HG02798 (cell line): ENCODE data around the gene NADK.
A peak's percentile ranks its signal among the peaks of the same experiment; 100 is the strongest.
"Not testable (repeated sequence)": the region's sequence is repeated elsewhere in the genome, so short reads cannot be mapped to it uniquely, and the experiment has no call there.

ENCODE experiments used
- ATAC-seq: cut with Tn5 transposase; IDR thresholded peaks from one replicate; pipeline ENCODE4 v1.9.1; 2021; ENCODE audit warnings: mild to moderate bottlenecking; ENCODE audit not compliant: unreplicated experiment, poor library complexity

The NADK gene

DNA sequence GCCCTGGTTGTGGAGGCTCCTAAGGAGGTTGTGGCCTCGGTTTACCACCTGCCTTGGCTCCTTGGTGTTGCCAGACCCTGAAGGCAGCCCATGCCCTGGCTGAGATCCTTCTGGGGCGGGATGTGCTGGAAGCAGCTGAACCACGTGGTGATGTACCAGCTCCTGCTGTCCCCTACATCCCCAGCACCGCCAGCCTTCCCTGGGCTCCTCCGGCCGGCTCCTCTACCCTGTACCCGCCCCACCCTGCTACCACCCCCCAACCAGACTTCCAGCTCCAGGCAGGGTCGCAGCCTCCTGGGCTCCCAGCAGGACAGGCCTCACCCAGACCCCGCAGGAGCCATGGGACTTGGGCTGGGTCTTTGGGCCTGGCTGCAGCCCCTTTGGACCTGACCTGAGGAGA, 28.3 kb downstream of the NADK start:
- ATAC-seq = not testable (repeated sequence)

DNA sequence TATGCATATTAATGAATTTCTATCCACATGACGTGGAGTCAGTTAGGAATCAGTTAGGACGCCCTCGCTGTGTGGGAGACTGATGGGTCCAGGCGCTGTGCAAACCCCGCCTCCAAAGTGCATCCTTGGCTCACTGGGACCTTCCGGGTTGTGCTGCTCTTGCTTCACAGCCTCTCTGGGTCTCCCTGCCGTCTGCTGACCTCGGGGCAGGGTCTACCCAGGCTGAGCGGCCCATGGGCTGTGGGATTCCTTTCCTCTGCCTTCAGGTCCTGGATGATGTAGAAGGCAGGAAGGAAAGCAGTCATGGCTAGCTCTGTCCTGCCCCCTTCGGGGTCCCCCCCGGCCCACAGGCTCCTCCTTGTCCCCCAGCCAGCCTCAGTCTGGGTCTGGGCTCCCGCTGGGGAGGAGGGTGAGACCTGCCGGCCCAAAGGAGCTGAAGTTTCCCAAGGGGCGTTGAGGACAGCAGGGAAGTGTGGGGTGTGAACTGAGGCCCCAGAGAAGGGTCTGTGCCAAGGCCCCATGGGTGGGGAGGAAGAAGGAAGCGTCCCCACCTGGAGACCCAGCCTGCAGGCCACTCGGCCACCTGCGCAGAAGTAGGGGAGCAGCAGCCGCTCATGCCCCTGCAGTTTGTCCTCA, 29.5 kb downstream of the NADK start:
- no peak for ATAC-seq

DNA sequence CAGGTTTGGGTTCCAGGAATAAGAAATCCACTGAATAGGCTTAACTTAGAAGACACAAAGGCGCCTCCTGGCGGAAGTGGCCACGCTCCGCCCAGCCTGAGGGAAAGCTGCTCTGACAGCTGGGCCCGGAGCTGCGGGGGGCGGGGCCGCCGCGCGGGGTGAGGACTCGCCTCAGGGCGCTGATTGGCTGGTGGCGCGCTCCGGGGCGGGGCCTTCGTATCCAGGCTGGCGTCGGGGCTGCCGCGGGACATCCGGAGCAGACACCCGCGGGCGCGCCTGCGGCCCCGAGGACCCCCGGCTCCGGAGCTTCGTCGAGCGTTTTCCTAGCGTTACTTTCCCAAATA, 31.7 kb downstream of the NADK start:
- ATAC-seq = peak; percentile 90

DNA sequence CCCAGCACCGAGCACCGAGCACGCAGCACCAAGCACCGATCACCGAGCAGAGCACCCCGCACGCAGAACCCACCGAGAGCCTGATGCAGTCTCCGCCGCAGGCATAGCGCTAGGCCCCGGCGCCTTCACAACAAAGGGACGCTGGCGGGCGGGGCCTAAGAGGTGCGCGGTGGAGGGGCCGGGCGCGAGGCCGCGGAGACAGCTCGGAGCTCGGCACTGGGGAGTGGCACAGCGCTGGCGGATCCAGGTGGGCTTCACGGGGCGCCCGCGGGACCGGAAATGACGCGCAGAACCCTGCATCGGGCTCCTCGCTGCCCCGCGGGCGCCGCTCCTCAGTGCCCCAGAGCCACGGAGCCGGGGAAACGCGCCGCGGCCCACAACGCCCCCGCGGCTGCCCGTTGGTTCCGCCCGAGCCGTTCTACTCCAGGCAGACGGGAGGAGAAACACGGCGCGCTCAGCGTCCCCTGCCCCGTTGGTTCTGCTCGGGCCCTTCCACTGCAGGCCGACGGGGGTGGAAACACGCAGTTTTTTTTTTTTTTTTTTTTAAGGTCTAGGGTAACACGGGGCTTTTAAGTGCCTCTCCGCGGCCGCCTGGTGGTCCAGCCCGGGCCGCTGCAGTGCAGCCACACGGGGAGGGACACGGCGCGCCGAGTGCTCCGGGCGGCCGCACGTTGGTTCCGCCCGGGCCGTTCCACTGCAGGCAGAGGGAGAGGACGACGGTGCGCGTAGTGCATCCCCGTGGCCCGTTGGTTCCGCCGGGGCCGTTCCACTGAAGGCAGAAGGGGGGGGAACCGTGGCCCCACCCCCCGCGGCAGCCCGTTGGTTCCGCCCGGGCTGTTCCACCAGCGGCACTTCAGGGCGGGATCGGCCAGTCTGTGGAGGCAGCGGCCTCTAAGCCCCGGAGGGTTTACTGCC, 32.4 kb downstream of the NADK start:
- peak; percentile 76 for ATAC-seq

DNA sequence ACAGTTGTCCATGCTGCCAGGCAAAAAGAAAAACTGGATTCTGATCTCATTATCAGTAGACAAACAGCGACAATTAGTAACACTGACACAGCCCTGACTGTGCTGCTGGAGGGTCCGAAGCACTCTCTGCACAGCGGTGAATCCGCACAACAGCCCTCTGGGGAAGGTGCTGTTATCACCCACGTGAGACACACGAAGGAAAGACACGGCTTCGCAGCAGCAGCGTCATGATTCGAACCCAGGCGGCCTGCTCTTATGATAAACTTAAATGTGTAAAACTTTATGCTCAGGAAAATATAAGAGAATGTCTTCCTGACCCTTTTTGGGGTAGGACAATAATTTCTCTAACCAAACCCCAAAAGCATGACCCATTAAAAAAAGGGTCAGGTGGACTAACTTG, 35.7 kb downstream of the NADK start:
- not testable (repeated sequence) for ATAC-seq

DNA sequence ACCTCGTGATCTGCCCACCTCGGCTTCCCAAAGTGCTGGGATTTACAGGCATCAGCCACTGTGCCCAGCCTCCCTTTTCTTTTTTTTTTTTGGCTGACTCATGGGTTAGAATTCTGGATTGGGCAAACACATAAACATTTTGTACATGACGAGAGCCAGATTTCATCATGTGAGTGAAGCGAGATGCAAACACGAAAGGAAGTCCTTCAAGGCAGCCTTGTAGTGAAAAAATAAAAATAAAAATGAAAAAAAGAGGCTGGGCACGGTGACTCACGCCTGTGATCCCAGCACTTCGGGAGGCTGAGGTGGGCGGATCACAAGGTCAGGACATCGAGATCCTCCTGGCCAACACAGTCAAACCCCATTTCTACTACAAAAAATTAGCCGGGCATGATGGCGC, 37.3 kb downstream of the NADK start:
- not testable (repeated sequence) for ATAC-seq

DNA sequence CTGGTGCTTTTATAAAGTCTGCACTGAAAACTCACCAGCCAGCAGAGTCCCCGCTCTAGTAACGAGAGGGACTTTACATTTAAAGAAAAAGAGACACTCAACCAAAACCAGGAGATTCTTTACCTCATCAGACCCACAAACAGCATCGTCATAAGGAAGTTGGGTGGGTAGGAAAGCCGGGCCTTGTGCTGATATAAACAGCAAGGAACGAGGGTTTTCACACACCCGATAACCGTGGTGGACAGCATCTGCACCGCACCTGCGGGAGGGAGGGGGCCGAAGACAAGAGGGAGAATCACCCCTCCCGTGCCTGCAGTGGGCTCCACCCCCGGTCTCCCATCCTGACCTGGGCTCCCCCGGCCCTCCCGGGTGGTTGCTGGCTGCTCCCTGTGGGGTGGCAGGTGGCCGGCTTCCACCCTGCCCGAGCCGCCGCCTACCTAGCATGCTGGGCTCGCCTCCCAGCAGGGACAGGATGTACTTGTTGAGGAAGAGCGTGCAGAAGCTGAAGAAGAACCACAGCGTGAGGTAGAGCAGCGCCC, 39.4 kb downstream of the NADK start:
- peak; percentile 25 for ATAC-seq

DNA sequence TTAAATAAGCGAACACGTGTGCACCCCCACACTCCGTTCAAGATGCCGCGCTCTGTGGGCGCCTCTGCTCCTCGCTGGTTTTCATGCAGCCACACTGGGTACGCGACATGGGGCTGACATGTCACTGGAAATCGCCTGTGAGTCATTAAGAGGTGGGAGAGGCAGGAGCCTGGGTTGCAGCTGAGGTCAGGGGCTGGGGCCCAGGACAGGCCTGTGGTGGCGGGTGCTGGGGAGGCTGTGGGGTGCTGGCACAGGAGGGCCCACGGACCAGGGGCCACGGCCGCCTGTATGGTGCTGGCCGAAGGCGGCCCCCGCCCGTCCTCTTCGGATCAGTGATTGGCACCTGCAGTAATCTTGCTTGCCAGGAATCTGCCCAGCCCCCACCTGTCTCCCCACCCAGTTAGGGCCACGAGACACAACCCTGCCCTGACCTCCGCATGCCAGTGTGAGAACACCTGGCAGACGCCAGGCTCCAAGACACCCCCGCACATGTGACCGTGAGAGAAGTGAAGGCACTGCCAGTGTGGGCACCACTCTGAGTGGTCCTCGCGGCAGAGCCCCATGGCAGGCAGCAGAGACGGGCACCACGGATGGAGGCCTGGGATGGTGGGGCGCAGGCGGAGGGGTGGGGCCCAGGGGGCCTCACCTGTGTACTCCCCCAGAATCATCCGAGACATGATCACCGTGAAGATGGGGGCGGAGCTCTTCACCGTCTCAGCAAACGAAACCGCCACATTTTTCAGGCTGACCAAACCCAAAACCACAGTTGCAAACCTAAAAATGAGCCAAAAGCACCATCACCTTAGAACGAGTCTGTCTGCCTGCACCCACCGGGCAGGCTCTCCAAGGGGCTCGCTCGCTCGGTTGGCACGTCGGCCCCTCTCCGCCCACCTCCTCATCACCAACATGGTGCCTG, 40.3 kb downstream of the NADK start:
- ATAC-seq = peak; percentile 67

DNA sequence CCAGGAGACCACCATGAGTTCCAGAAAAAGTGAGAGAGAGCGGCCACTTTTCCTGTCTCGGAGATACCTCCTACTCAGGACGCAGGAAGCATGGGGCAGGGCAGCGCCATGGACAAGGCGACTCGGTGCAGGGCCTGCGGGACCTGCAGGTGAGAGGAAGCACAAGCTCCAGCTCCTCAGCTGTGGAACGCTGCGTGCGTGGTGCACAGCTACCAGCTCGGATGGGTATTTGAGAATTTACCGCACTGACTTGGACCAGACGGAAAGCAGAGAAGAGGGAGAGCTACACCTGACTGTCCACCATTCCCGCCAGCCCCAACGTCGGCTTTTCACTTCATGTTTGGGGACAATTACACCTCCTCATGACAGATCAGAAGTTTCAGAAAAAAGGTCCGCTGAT, 45.9 kb downstream of the NADK start:
- no peak for ATAC-seq

DNA sequence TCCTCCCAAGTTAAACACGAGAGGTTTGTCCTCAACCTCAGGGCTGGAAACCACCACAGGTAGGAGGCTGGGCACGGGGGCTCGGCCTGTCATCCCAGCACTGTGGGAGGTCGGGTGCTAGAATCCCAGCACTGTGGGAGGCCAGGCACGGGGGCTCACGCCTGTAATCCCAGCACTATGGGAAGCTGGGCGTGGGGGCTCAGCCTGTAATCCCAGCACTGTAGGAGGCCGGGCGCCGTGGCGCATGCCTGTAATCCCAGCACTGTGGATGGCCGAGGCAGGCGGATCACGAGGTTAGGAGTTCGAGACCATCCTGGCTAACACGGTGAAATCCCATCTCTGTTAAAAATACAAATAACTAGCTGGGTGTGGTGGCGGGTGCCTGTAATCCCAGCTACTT, 47.4 kb downstream of the NADK start:
- no peak for ATAC-seq

DNA sequence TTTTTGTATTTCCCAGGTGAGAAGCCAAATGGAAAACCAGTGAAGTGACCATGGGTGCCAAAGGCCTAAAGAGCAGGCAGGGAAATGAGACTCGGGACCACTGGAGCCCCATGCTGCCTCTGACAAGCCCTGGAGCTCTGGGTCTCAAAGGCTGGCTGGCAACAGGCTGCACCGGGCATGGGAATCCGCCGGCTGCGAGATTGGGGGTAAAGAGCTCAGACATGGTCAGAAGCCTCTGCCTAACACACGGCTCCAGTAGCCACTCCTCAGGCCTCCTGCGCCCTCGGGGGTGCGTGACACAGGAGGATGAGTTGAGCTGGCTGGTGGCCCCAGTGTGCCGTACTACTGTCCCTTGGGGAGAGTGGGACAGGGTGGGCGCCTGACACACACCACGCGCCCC, 48.0 kb downstream of the NADK start:
- not testable (repeated sequence) for ATAC-seq

DNA sequence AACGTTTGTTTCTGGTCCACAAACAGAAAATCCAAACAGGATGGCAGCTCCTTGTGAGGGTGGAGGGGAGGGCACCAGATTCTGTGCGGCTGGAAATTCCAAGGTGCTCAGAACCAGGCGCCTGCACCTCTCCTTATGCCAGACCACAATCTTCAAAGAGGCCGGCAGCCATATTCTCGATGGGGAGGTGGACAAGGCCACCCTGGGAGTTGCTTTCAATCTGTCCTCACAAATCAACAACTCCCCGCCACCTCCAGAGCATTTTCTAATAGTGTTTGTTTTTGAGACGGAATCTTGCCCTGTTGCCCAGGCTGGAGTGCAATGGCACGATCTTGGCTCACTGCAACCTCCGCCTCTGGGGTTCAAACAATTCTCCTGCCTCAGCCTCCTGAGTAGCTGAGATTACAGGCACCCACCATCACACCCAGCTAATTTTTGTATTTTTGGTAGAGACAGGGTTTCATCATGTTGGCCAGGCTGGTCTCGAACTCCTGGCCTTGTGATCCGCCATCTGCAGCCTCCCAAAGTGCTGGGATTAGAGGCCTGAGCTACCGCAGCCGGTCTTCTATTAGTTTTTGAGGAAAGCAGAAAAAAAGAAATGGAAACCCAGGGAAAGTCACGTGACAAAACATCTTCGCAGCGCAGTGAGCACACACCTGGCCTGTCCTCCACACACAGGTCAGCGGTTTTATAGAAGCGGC, 49.0 kb downstream of the NADK start:
- ATAC-seq = not testable (repeated sequence)

DNA sequence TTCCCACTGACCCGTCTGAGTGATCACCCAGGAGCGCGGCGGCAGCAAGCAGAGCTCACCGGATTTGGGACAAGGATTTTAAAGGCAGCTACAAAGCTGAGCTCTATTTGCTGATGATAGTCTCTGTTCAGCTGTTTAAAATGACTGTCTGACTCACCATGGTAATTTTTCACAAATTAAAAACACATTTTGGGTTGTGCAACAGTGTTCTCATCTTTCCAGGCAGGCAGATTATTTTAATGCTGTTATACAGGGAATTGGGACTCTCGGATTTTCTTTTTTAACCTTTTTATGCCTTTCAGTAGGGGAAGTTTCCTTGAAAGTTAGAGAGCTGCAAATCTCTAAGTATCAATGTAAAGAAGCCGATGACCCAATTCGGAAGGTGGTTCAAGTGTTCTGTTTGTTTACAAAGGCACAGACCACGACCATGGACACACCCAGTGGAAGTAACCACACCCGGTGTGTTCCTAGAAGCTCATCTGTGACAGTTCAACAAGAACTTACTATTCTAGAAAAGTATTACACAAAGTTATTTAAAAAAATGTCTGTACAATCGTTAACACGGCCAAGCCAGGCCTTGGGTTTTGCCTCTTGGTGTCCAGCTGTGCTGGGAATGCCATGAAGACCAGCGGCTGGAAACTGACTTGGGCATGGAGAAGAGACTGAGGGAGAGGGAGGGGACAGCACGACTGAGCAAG, 49.8 kb downstream of the NADK start:
- not testable (repeated sequence) for ATAC-seq

DNA sequence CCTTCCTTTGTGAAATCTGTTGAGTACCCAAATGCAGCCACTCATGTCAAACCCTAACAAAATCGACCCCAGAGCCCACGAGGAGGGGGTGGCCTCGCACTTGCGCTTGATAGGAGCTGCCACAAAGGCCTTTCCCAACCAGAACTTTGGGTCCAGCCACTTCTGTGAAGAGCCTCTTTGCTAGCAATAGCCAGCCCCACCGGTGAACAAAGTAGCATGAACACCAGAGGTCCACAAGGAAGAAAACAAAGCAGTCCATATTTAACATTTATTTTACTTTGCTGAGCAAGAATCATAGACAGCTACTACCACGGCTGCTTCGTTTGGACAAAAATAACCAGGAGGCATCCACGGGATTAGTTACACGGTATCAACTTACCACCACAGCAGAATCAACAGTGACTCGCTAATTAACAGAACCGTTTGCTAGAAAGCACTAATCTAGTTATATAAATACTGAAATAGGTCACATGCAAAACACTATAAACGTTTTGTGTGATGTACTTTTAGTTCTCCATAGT, 51.1 kb downstream of the NADK start:
- not testable (repeated sequence) for ATAC-seq

DNA sequence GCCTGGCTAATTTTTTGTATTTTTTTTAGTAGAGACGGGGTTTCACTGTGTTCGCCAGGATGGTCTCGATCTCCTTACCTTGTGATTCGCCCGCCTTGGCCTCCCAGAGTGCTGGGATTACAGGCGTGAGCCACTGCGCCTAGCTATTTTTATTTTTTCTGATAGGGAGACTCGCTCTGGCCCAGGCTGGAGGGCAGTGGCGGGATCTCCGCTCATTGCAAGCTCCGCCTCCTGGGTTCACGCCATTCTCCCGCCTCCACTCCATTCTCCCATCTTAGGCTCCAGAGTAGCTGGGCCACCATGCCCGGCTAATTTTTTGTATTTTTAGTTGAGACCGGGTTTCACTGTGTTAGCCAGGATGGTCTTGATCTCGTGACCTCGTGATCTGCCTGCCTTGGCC, 52.2 kb downstream of the NADK start:
- not testable (repeated sequence) for ATAC-seq

DNA sequence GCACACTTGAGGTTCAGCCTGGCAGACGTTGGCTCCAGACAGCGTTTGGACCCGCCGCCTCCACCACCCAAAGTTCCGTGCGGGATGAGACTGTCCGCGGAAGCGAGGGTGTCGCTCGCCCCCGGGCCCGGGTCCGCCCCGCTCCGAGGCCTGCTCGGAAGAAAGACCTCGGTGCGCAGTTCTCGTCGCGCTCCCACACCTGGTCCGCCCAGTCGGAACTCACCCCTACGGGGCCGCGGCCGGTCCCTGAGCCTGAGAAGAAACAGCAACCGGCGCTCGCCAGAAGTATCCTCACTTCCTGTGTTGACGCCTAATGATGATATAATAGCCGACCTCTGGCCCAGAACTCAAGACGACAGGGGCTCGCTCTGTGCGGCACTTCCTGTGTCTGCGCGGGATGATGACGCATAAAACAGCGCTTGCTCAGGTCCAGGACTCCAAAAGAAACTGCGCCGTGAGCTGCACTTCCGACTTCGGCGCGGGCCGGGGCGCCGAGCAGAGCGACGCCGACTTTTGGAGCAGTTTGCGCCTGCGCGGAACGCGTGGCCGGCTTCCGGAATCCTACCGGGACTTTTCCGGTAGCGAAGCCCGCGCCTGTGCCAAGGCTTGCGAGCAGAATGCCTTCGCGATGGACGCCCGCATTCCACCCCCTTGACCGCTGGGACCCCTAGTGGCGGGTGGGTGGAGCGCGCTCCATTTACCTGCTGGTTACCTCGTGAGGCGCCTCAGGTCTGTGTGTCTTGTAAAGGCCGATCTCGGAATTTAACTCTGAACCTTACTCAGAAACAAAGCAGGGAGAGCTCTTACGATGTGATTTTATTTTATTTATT, 54.0 kb downstream of the NADK start, which contains the start of gene CDK11A:
TSS of gene CDK11A (minus strand) at position 323 of the 830 bp plus-strand sequence. CDS start 1,539 bp downstream, outside the sequence.
- ATAC-seq = peak; percentile 98

DNA sequence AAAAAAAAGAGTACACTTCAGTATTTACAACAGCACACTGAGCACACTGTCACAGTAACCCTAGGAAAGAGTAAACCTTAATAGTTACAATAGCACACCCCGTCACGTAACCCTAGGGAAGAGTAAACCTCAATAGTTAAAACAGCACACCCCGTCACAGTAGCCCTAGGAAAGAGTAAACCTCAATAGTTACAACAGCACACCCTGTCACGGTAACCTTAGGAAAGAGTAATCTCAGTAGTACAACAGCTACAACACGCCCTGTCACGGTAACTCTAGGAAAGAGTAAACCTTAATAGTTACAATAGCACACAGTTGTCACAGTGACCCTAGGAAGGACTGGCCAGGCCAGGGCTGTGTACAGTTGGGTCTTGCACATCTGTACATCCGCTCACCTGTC, 57.1 kb downstream of the NADK start:
- no peak for ATAC-seq
